HCEC 1CT (cell line): Measurements from ENCODE around the gene IGF2BP2.
"Not testable (repeated sequence)": the region's sequence is repeated elsewhere in the genome, so short reads cannot be mapped to it uniquely, and the experiment has no call there.

Source experiments
- DNase-seq: peaks from one replicate; pipeline ENCODE4 v3.0.0-alpha.2; 2017

The IGF2BP2 gene

DNA sequence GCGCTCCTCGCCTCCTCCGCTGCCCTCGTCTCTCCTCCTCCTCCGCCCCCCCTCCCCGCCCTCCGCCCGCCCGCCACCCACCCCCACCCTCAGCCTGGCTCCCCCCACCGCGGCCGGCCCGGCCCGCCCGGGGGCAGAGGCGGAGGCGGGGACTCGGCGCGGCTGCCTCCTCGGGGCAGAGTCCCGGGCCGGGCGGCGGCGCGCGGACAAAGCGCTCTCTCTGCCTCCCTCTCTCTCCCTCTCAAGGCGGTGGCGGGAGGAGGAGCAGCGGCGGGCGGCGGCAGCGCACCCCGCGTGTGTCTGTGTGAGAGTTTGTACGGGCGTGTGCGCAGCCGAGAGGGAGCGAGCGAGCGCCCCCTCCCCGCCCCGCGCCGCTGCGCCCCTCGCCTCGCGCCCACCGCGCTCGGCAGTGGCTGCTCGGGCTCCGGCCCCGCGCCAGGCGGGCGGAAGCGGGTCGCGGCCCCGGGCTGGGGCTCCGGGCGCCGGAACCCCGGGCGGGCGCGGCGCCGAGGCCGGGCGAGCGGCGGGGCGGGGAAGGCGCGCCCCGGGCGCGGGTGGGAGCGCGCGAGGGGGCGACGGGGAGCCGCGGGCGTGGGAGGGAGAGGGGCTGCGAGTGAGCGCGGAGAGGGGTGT is at the start of gene IGF2BP2:
TSS of gene IGF2BP2 (minus strand) at position 37 of the 633 bp plus-strand sequence. CDS start 82 bp downstream, outside the sequence.
- DNase-seq = peak; percentile 88

- no peak for DNase-seq
Measured at GRCh38 chr3:185874119-185874518, 49.3 kb upstream of the IGF2BP2 start.

GRCh38 chr3:185867650-185868049 is 42.8 kb upstream of the IGF2BP2 start:
- DNase-seq = no peak

GRCh38 chr3:185866995-185867394 is 42.2 kb upstream of the IGF2BP2 start:
- no peak for DNase-seq

GRCh38 chr3:185866555-185866954 is 41.7 kb upstream of the IGF2BP2 start:
- no peak for DNase-seq

GRCh38 chr3:185865247-185865646 is 40.4 kb upstream of the IGF2BP2 start:
- DNase-seq = no peak

GRCh38 chr3:185864767-185865166 is 39.9 kb upstream of the IGF2BP2 start:
- no peak for DNase-seq

DNA sequence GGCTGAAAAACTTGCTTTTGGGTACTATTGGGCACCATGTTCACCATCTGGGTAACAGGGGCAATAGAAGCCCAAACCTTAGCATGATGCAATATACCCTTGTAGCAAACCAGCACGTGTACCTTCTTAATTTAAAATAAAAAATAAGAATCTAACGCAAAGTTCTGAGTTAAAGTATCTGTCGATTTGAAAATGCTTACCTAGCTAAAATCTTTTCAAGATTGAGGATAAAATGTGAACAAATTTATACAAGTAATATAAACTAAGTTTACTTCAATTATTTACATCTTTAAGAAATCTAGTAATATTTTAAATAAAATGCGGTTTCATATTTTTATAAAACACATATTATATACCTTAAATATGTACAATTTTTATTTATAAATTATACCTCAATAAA is 38.1 kb upstream of the IGF2BP2 start:
- no peak for DNase-seq

GRCh38 chr3:185859294-185859972 is 34.6 kb upstream of the IGF2BP2 start:
- no peak for DNase-seq

DNA sequence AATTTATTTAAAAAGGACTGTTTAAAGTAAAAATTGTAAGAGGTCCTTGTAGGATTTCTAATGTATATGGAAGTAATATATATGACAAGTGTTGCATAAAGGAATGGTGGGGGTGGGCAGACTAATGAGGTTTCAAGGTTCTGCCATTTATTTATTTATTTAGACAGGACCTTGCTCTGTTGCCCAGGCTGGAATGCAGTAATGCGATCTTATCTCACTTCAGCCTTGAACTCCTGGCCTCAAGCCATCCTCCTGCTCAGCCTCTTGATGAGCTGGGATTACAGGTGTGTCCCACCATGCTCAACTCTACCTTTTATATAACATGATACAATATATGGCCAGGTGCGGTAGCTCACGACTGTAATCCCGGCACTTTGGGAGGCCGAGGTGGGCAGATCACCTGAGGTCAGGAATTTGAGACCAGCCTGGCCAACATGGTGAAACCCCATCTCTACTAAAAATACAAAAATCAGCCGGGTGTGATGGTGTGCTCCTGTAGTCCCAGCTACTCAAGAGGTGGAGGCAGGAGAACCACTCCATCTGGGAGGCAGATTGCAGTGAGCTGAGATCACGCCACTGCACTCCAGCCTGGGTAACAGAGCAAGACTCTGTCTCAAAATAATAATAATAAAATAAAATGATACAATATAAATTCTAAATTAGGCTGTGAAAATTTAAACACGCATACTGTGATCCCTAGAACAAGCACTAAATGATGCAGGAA is 33.8 kb upstream of the IGF2BP2 start:
- no peak for DNase-seq

DNA sequence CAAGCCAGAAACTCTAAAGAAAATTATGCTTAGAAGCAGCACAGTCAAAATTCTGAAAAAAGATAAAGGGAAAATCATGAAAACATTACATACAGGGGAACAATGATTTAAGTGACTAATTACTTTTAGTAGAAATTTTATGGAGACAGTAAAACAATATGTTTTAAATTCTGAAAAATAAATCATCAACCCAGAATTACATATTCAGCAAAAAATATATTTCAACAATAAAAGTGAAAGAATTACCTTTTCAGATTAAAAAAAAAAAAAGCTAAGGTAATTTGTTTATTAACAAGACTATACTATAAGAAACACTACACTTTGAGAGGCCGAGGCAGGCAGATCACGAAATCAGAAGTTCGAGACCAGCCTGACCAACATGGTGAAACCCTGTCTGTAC is 32.4 kb upstream of the IGF2BP2 start:
- no peak for DNase-seq

- DNase-seq = no peak
Measured at GRCh38 chr3:185856652-185857051, 31.8 kb upstream of the IGF2BP2 start.

GRCh38 chr3:185853771-185854170 is 28.9 kb upstream of the IGF2BP2 start:
- DNase-seq = not testable (repeated sequence)

- peak; percentile 5 for DNase-seq
Measured at GRCh38 chr3:185852635-185853034, 27.8 kb upstream of the IGF2BP2 start.

- DNase-seq = no peak
Measured at GRCh38 chr3:185851959-185852358, 27.1 kb upstream of the IGF2BP2 start.

DNA sequence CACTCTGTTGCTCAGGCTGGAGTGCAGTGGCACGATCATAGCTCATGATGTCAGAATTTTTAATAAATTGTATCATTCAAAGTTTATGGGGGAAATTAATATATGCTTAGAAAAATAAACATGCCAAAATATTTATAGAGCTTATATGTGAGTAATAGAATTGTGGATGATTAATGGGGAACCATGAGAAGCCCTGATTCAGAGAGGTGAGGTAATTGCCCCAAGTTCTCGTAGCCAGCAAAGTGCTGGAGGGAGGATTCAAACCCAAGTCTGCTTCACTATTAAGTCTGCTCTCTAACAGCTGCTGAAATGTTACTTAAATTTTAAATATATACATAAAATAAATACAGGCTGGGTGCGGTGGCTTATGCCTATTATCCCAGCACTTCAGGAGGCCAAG is 26.2 kb upstream of the IGF2BP2 start:
- peak; percentile 80 for DNase-seq

- DNase-seq = no peak
Measured at GRCh38 chr3:185847506-185847905, 22.7 kb upstream of the IGF2BP2 start.

- no peak for DNase-seq
Measured at GRCh38 chr3:185846037-185846436, 21.2 kb upstream of the IGF2BP2 start.

DNA sequence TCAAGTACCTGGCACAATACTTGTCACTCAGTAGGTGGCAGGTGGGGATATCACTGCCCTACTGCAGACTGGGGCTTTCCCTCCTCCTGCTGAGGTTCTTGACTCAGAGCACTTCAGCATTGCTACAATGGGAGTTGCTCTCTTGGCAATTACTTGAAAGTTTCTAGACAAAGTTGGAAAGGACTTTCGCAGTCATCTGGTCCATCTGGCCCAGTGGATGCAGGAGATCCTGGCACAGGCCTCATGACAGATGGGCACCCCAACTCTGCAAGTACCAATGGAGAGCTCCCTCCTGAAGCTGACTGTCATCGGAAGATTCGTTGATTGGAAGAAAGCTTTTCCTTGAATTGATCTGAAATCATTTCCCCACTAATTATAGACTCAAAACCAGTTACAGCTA is 19.2 kb upstream of the IGF2BP2 start:
- DNase-seq = no peak

- no peak for DNase-seq
Measured at GRCh38 chr3:185843635-185844034, 18.8 kb upstream of the IGF2BP2 start.

DNA sequence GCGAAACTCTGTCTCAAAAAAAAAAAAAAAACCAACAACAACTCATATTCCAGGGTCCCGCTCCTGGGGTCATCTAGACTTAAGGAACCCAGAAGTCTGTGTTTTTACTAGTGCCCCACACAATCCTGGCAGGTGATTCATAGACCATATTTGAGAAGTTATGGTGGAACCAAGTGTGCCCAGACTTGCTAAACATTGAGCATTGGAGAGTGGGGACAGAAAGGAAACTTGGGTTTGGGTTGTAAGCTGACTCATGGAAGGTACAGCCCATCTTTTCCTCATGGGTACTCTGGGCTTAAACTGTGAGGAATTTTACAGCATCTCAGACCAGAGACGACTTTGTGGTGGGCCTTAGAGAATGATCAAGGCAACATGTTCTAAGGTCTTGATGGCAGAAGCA is 18.3 kb upstream of the IGF2BP2 start:
- no peak for DNase-seq

DNA sequence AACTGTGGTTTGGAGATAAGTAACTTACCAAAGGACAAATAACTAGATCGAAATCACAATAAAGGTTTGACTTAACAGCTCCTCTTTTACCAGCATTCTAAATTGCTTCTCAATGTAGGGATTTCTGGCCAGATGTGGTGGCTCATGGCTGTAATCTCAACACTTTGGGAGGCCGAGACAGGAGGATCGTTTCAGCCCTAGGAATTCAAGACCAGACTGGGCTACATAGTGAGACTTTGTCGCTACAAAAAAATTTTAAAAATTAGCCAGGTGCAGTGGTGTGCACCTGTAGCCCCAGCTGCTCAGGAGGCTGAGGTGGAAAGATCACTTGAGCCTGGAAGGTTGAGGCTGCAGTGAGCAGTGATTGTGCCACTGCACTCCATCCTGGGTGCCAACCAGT is 17.4 kb upstream of the IGF2BP2 start:
- DNase-seq = no peak

- DNase-seq = not testable (repeated sequence)
Measured at GRCh38 chr3:185838417-185838989, 13.7 kb upstream of the IGF2BP2 start.

- no peak for DNase-seq
Measured at GRCh38 chr3:185837414-185837813, 12.6 kb upstream of the IGF2BP2 start.
